ENCODE results near the gene GP1BB.
A peak's percentile ranks its signal among the peaks of the same experiment; 100 is the strongest.

Gene GP1BB

GRCh38 chr22:19710769-19711106 lies 12.6 kb upstream of the GP1BB start:
- H3K4me2 ChIP-seq (ENCODE audit: low read length), result no peak overlapping the region
- no peaks in the 10 kb centered on the region for H3K36me3 ChIP-seq (ENCODE audit: control insufficient read depth in 1 of 2, insufficient read depth in 2 of 2, low read length in 2 of 2)
- peaks cover 26% of the 10 kb centered on the region for H3K27me3 ChIP-seq (ENCODE audit: insufficient read depth, low read length)
- no peak overlapping the region for H4K91ac ChIP-seq (ENCODE audit: low read depth, low read length)
- H2AK5ac ChIP-seq (ENCODE audit: low read length), result no peak overlapping the region
- H2BK120ac ChIP-seq (ENCODE audit: insufficient read depth, low read length, poor library complexity), result no peak overlapping the region
- H4K12ac ChIP-seq (ENCODE audit: low read depth, low read length), result no peak overlapping the region
- no peak overlapping the region for H3K27ac ChIP-seq (ENCODE audit: low read depth, low read length)
- no peak overlapping the region for H2BK5ac ChIP-seq (ENCODE audit: low read depth, low read length, poor library complexity)
- no peak overlapping the region for H3K9ac ChIP-seq (ENCODE audit: low read length)
- no peak overlapping the region for H3K4me3 ChIP-seq (ENCODE audit: low read depth, low read length)
- no peak overlapping the region for H4K8ac ChIP-seq (ENCODE audit: low read depth, low read length)
- peaks cover 4% of the 10 kb centered on the region for H3K9me3 ChIP-seq (ENCODE audit: insufficient read depth, low read depth, low read length)
- no CpG with 5 or more reads among the region's 6 CpGs for WGBS (ENCODE audit: extremely low coverage, insufficient coverage, insufficient read length)
- no peaks in the 10 kb centered on the region for H3K79me1 ChIP-seq (ENCODE audit: low read length)
- H2BK12ac ChIP-seq (ENCODE audit: low read length), result no peak overlapping the region
- no peak overlapping the region for H3K4ac ChIP-seq (ENCODE audit: low read depth, low read length)
- H3K18ac ChIP-seq (ENCODE audit: low read length), result no peak overlapping the region
- no peak overlapping the region for H3K14ac ChIP-seq (ENCODE audit: low read length)
- H3K4me1 ChIP-seq (ENCODE audit: control insufficient read depth in 1 of 2, insufficient read depth in 2 of 2, low read length in 2 of 2), result peaks cover 4% of the 10 kb centered on the region in 2 experiments
- no peak for DNase-seq
- no peaks in the 10 kb centered on the region for H3K79me2 ChIP-seq (ENCODE audit: control insufficient read depth, insufficient read depth, low read length, poor library complexity)
- no peak overlapping the region for H3K23ac ChIP-seq (ENCODE audit: low read length)
- H2AFZ ChIP-seq (ENCODE audit: insufficient read depth, low read length, poor library complexity), result no peak overlapping the region

GRCh38 chr22:19713245-19713644 lies 10.1 kb upstream of the GP1BB start:
- no peak overlapping the region for H3K23ac ChIP-seq (ENCODE audit: low read length)
- H3K14ac ChIP-seq (ENCODE audit: low read length), result no peak overlapping the region
- H3K9ac ChIP-seq (ENCODE audit: low read length), result no peak overlapping the region
- no peak overlapping the region for H3K27ac ChIP-seq (ENCODE audit: low read depth, low read length)
- no peaks in the 10 kb centered on the region for H3K79me2 ChIP-seq (ENCODE audit: control insufficient read depth, insufficient read depth, low read length, poor library complexity)
- H4K91ac ChIP-seq (ENCODE audit: low read depth, low read length), result no peak overlapping the region
- H3K9me3 ChIP-seq (ENCODE audit: insufficient read depth, low read depth, low read length), result peaks cover 5% of the 10 kb centered on the region
- H2BK5ac ChIP-seq (ENCODE audit: low read depth, low read length, poor library complexity), result no peak overlapping the region
- no peak overlapping the region for H2AK5ac ChIP-seq (ENCODE audit: low read length)
- no peaks in the 10 kb centered on the region for H3K79me1 ChIP-seq (ENCODE audit: low read length)
- no peak overlapping the region for H2BK120ac ChIP-seq (ENCODE audit: insufficient read depth, low read length, poor library complexity)
- H3K27me3 ChIP-seq (ENCODE audit: insufficient read depth, low read length), result peaks cover 32% of the 10 kb centered on the region
- H3K18ac ChIP-seq (ENCODE audit: low read length), result no peak overlapping the region
- H3K4ac ChIP-seq (ENCODE audit: low read depth, low read length), result no peak overlapping the region
- H3K36me3 ChIP-seq (ENCODE audit: control insufficient read depth in 1 of 2, insufficient read depth in 2 of 2, low read length in 2 of 2), result no peaks in the 10 kb centered on the region
- no peak for DNase-seq
- no peak overlapping the region for H2AFZ ChIP-seq (ENCODE audit: insufficient read depth, low read length, poor library complexity)
- H2BK12ac ChIP-seq (ENCODE audit: low read length), result no peak overlapping the region
- H4K12ac ChIP-seq (ENCODE audit: low read depth, low read length), result no peak overlapping the region
- no peak overlapping the region for H4K8ac ChIP-seq (ENCODE audit: low read depth, low read length)
- peaks cover 7% of the 10 kb centered on the region in 2 experiments for H3K4me1 ChIP-seq (ENCODE audit: control insufficient read depth in 1 of 2, insufficient read depth in 2 of 2, low read length in 2 of 2)
- no CpG with 5 or more reads among the region's 13 CpGs for WGBS (ENCODE audit: extremely low coverage, insufficient coverage, insufficient read length)
- no peak overlapping the region for H3K4me3 ChIP-seq (ENCODE audit: low read depth, low read length)
- no peak overlapping the region for H3K4me2 ChIP-seq (ENCODE audit: low read length)

GRCh38 chr22:19713650-19714311 lies 9.6 kb upstream of the GP1BB start:
- Histone ChIP-seq H2AK5ac (ENCODE audit: low read length) (no peak overlapping the region), H4K12ac (ENCODE audit: low read depth, low read length) (no peak overlapping the region), H3K23ac (ENCODE audit: low read length) (no peak overlapping the region), H3K4ac (ENCODE audit: low read depth, low read length) (no peak overlapping the region), H2BK5ac (ENCODE audit: low read depth, low read length, poor library complexity) (no peak overlapping the region), H3K4me1 (ENCODE audit: control insufficient read depth in 1 of 2, insufficient read depth in 2 of 2, low read length in 2 of 2) (peaks cover 12 to 13% of the 10 kb centered on the region in 2 experiments), H2BK120ac (ENCODE audit: insufficient read depth, low read length, poor library complexity) (no peak overlapping the region), H3K79me2 (ENCODE audit: control insufficient read depth, insufficient read depth, low read length, poor library complexity) (no peaks in the 10 kb centered on the region), H3K79me1 (ENCODE audit: low read length) (no peaks in the 10 kb centered on the region), H3K36me3 (ENCODE audit: control insufficient read depth in 1 of 2, insufficient read depth in 2 of 2, low read length in 2 of 2) (no peaks in the 10 kb centered on the region), H3K4me3 (ENCODE audit: low read depth, low read length) (peak overlapping the region; percentile 51), H3K4me2 (ENCODE audit: low read length) (peak overlapping the region; percentile 73), H3K9ac (ENCODE audit: low read length) (no peak overlapping the region), H4K91ac (ENCODE audit: low read depth, low read length) (no peak overlapping the region), H2AFZ (ENCODE audit: insufficient read depth, low read length, poor library complexity) (no peak overlapping the region), H3K18ac (ENCODE audit: low read length) (no peak overlapping the region), H3K14ac (ENCODE audit: low read length) (no peak overlapping the region), H2BK12ac (ENCODE audit: low read length) (no peak overlapping the region), H3K9me3 (ENCODE audit: insufficient read depth, low read depth, low read length) (peaks cover 7% of the 10 kb centered on the region), H3K27me3 (ENCODE audit: insufficient read depth, low read length) (peaks cover 37% of the 10 kb centered on the region), H3K27ac (ENCODE audit: low read depth, low read length) (no peak overlapping the region), H4K8ac (ENCODE audit: low read depth, low read length) (no peak overlapping the region)
- peak; percentile 32 to 47 for DNase-seq
- WGBS (ENCODE audit: extremely low coverage, insufficient coverage, insufficient read length), result no CpG with 5 or more reads among the region's 38 CpGs

- Histone ChIP-seq H3K79me2 (ENCODE audit: control insufficient read depth, insufficient read depth, low read length, poor library complexity) (no peaks in the 10 kb centered on the region), H2BK120ac (ENCODE audit: insufficient read depth, low read length, poor library complexity) (no peak within 1 kb of the TSS), H4K12ac (ENCODE audit: low read depth, low read length) (no peak within 1 kb of the TSS), H4K8ac (ENCODE audit: low read depth, low read length) (no peak within 1 kb of the TSS), H3K23ac (ENCODE audit: low read length) (no peak within 1 kb of the TSS), H3K9ac (ENCODE audit: low read length) (no peak within 1 kb of the TSS), H3K79me1 (ENCODE audit: low read length) (no peaks in the 10 kb centered on the region), H3K9me3 (ENCODE audit: insufficient read depth, low read depth, low read length) (peaks cover 9% of the 10 kb centered on the region), H2BK5ac (ENCODE audit: low read depth, low read length, poor library complexity) (no peak within 1 kb of the TSS), H2AFZ (ENCODE audit: insufficient read depth, low read length, poor library complexity) (no peak within 1 kb of the TSS), H3K27ac (ENCODE audit: low read depth, low read length) (no peak within 1 kb of the TSS), H3K14ac (ENCODE audit: low read length) (no peak within 1 kb of the TSS), H3K27me3 (ENCODE audit: insufficient read depth, low read length) (peaks cover 45% of the 10 kb centered on the region), H3K36me3 (ENCODE audit: control insufficient read depth in 1 of 2, insufficient read depth in 2 of 2, low read length in 2 of 2) (no peaks in the 10 kb centered on the region), H3K18ac (ENCODE audit: low read length) (no peak within 1 kb of the TSS), H2AK5ac (ENCODE audit: low read length) (no peak within 1 kb of the TSS), H3K4me3 (ENCODE audit: low read depth, low read length) (peak within 1 kb of the TSS; percentile 63), H3K4ac (ENCODE audit: low read depth, low read length) (no peak within 1 kb of the TSS), H3K4me1 (ENCODE audit: control insufficient read depth in 1 of 2, insufficient read depth in 2 of 2, low read length in 2 of 2) (peaks cover 13% of the 10 kb centered on the region in 2 experiments), H3K4me2 (ENCODE audit: low read length) (peak within 1 kb of the TSS; percentile 73), H2BK12ac (ENCODE audit: low read length) (no peak within 1 kb of the TSS), H4K91ac (ENCODE audit: low read depth, low read length) (no peak within 1 kb of the TSS)
- no CpG with 5 or more reads among the region's 106 CpGs for WGBS (ENCODE audit: extremely low coverage, insufficient coverage, insufficient read length)
- DNase-seq, result no peak
Measured at GRCh38 chr22:19714312-19715187, 8.8 kb upstream of the GP1BB start, which contains the start of gene SEPTIN5. Gene SEPTIN5, plus strand, starts transcription at chr22:19714503. Its CDS starts 86 bp downstream, at chr22:19714589.
